ENCODE results near the gene AGAP3. TPM values are rescaled to one million over a fixed set of nuclear protein-coding genes. Genes with fewer than 3 reads are reported as not detected.

The AGAP3 gene
- total and polyA plus RNA-seq, 4 donors = 45.7 to 247 (median 134) TPM

- peaks cover 64% of the 10 kb centered on the region for H3K4me1 ChIP-seq (ENCODE audit: control insufficient read depth, insufficient read depth, low read length)
- peak within 1 kb of the TSS; percentile 99 for H3K27ac ChIP-seq (ENCODE audit: low read depth, low read length)
- H3K9me3 ChIP-seq (ENCODE audit: control insufficient read depth, insufficient read depth, low read length) = no peaks in the 10 kb centered on the region
- WGBS (ENCODE audit: insufficient coverage) = under 1% methylated on average over 30 of the region's 30 CpGs
- no peak for DNase-seq (ENCODE audit: low read depth in 4 of 6, low spot score in 6 of 6)
- peak within 1 kb of the TSS; percentile 82 for H3K4me3 ChIP-seq (ENCODE audit: low read depth, low read length)
- peaks cover 2% of the 10 kb centered on the region for H3K27me3 ChIP-seq (ENCODE audit: control insufficient read depth, insufficient read depth, low read length)
- H3K36me3 ChIP-seq (ENCODE audit: control insufficient read depth, insufficient read depth, low read length) = peaks cover 37% of the 10 kb centered on the region
Observed at GRCh38 chr7:151057506-151057988, 28.7 kb upstream of the AGAP3 start, which contains the start of gene CDK5. TSS of gene CDK5 (minus strand) at chr7:151057897. CDS start at chr7:151057848, 49 bp downstream.

GRCh38 chr7:151057989-151058780, 28.1 kb upstream of the AGAP3 start:
- no peaks in the 10 kb centered on the region for H3K9me3 ChIP-seq (ENCODE audit: control insufficient read depth, insufficient read depth, low read length)
- peaks cover 2% of the 10 kb centered on the region for H3K27me3 ChIP-seq (ENCODE audit: control insufficient read depth, insufficient read depth, low read length)
- H3K36me3 ChIP-seq (ENCODE audit: control insufficient read depth, insufficient read depth, low read length) = peaks cover 38% of the 10 kb centered on the region
- DNase-seq (ENCODE audit: low read depth in 4 of 6, low spot score in 6 of 6) = peak; percentile 96 to 100 (median 98)
- H3K27ac ChIP-seq (ENCODE audit: low read depth, low read length) = peak overlapping the region; percentile 99
- peak overlapping the region; percentile 82 for H3K4me3 ChIP-seq (ENCODE audit: low read depth, low read length)
- H3K4me1 ChIP-seq (ENCODE audit: control insufficient read depth, insufficient read depth, low read length) = peaks cover 68% of the 10 kb centered on the region
- under 1% methylated on average over 39 of the region's 46 CpGs for WGBS (ENCODE audit: insufficient coverage)

DNA sequence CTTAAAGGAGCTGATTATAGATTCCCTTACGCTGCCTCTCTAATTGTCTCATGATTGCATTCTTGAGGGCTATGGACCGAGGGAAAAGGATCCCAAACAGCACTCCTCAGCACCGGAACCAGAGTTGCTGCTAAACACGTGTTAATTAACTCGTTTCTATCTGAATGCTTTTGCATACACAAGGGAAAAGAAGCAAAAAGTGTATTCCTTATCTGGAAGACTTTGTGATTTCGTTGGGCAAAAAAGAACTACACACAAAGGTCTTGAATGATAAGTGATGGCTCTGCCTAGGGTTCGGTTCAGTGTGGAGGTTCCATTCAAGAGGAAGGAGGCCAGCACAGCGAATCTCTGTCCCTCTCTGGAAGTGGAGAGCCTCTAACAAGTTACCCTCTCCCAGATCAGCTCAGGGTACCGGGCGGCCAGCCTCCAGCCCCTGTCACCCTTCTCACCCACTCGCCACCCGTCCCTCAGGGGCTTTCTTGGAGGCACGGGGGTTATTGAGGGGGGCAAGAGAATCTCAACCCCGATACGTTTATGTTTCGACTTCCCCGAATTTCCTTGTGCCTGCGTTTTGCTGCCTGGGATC, 27.4 kb upstream of the AGAP3 start:
- DNase-seq (ENCODE audit: low read depth in 4 of 6, low spot score in 6 of 6) = peak in 3 of 6 donors; percentile 29 to 79 (median 60)
- Histone ChIP-seq H3K36me3 (ENCODE audit: control insufficient read depth, insufficient read depth, low read length) (peaks cover 31% of the 10 kb centered on the region), H3K4me1 (ENCODE audit: control insufficient read depth, insufficient read depth, low read length) (peaks cover 71% of the 10 kb centered on the region), H3K27ac (ENCODE audit: low read depth, low read length) (peak overlapping the region; percentile 99), H3K27me3 (ENCODE audit: control insufficient read depth, insufficient read depth, low read length) (peaks cover 2% of the 10 kb centered on the region), H3K9me3 (ENCODE audit: control insufficient read depth, insufficient read depth, low read length) (no peaks in the 10 kb centered on the region), H3K4me3 (ENCODE audit: low read depth, low read length) (peak overlapping the region; percentile 82)
- 2% methylated on average over 12 of the region's 18 CpGs for WGBS (ENCODE audit: insufficient coverage)

- Histone ChIP-seq H3K4me3 (ENCODE audit: low read depth, low read length) (peak within 1 kb of the TSS; percentile 82), H3K36me3 (ENCODE audit: control insufficient read depth, insufficient read depth, low read length) (peaks cover 31% of the 10 kb centered on the region), H3K4me1 (ENCODE audit: control insufficient read depth, insufficient read depth, low read length) (peaks cover 71% of the 10 kb centered on the region), H3K9me3 (ENCODE audit: control insufficient read depth, insufficient read depth, low read length) (no peaks in the 10 kb centered on the region), H3K27me3 (ENCODE audit: control insufficient read depth, insufficient read depth, low read length) (peaks cover 2% of the 10 kb centered on the region), H3K27ac (ENCODE audit: low read depth, low read length) (peak within 1 kb of the TSS; percentile 99)
- peak in 3 of 6 donors; percentile 69 to 94 (median 84) for DNase-seq (ENCODE audit: low read depth in 4 of 6, low spot score in 6 of 6)
- 0% methylated on average over 71 of the region's 75 CpGs for WGBS (ENCODE audit: insufficient coverage)
Observed at GRCh38 chr7:151059367-151060112, 26.7 kb upstream of the AGAP3 start, which contains the start of gene SLC4A2. TSS of gene SLC4A2 (plus strand) at chr7:151059589. CDS start at chr7:151061988, 2,399 bp downstream.

DNA sequence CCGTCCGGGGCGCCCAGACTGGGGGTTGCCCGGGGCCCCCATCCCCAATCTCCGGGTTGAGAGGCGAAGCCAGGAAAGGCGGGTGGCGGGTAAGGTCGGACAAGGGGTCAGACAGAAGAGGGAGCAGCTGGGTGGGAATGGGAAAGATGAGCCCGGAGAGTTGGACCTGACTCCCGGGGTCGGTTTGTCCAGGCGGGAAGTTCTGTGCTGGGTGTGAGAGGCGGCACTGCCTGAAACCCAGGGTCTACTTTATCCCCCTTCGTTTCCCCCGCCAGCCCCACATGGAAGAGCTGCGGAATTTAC, 26.2 kb upstream of the AGAP3 start:
- DNase-seq (ENCODE audit: low read depth in 4 of 6, low spot score in 6 of 6) = no peak
- 0% methylated on average over 17 of the region's 17 CpGs for WGBS (ENCODE audit: insufficient coverage)
- Histone ChIP-seq H3K36me3 (ENCODE audit: control insufficient read depth, insufficient read depth, low read length) (peaks cover 31% of the 10 kb centered on the region), H3K4me1 (ENCODE audit: control insufficient read depth, insufficient read depth, low read length) (peaks cover 71% of the 10 kb centered on the region), H3K4me3 (ENCODE audit: low read depth, low read length) (peak overlapping the region; percentile 78), H3K9me3 (ENCODE audit: control insufficient read depth, insufficient read depth, low read length) (no peaks in the 10 kb centered on the region), H3K27me3 (ENCODE audit: control insufficient read depth, insufficient read depth, low read length) (peaks cover 2% of the 10 kb centered on the region), H3K27ac (ENCODE audit: low read depth, low read length) (peak overlapping the region; percentile 85)

DNA sequence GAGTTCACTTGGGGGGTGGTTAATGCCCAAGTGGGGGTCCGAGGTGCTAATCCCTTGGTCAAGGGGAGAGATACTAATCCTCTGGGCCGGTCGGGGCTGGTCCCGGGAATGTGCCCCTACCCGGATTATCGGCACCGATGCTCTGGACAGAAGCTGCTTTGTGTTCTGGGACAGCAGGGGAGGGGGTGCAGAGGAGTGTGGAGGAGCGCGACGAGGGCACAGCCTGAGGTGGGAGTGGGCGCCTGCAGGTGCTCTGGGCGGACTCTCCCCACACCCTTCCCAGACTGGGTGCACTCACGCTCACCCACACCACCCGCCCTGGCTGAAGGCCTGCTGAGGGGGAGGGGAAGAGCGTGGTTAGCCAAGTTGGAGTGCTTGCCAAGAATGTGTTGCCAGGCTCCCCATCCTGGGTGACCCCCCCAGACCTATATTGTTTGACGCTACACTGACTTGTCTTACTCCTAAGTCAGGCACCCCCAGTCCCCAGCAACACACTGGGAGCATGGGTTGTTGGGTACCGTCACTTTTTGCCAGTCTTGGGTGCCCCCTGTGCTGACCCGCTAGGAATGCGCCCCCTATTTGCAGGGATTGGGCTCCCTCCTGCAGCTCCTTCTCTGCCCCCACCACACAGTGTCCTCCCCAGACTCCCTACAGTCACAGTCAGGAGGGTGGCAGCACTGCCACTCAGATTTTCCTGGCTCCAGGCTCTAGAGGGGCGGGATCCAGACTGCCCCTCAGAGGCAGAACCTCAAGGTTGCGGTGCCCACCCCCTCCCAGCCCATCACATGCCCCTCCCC, 25.7 kb upstream of the AGAP3 start:
- Histone ChIP-seq H3K27me3 (ENCODE audit: control insufficient read depth, insufficient read depth, low read length) (peaks cover 2% of the 10 kb centered on the region), H3K4me3 (ENCODE audit: low read depth, low read length) (peak overlapping the region; percentile 78), H3K9me3 (ENCODE audit: control insufficient read depth, insufficient read depth, low read length) (no peaks in the 10 kb centered on the region), H3K4me1 (ENCODE audit: control insufficient read depth, insufficient read depth, low read length) (peaks cover 69% of the 10 kb centered on the region), H3K36me3 (ENCODE audit: control insufficient read depth, insufficient read depth, low read length) (peaks cover 31% of the 10 kb centered on the region), H3K27ac (ENCODE audit: low read depth, low read length) (peak overlapping the region; percentile 85)
- WGBS (ENCODE audit: insufficient coverage) = 24% methylated on average over 5 of the region's 21 CpGs
- DNase-seq (ENCODE audit: low read depth in 4 of 6, low spot score in 6 of 6) = peak in 2 of 6 donors; percentile 51 to 59

- H3K4me3 ChIP-seq (ENCODE audit: low read depth, low read length) = peak overlapping the region; percentile 78
- peaks cover 62% of the 10 kb centered on the region for H3K4me1 ChIP-seq (ENCODE audit: control insufficient read depth, insufficient read depth, low read length)
- 35% methylated on average over 32 of the region's 33 CpGs for WGBS (ENCODE audit: insufficient coverage)
- no peak for DNase-seq (ENCODE audit: low read depth in 4 of 6, low spot score in 6 of 6)
- H3K27ac ChIP-seq (ENCODE audit: low read depth, low read length) = peak overlapping the region; percentile 61
- no peaks in the 10 kb centered on the region for H3K9me3 ChIP-seq (ENCODE audit: control insufficient read depth, insufficient read depth, low read length)
- peaks cover 2% of the 10 kb centered on the region for H3K27me3 ChIP-seq (ENCODE audit: control insufficient read depth, insufficient read depth, low read length)
- H3K36me3 ChIP-seq (ENCODE audit: control insufficient read depth, insufficient read depth, low read length) = peaks cover 39% of the 10 kb centered on the region
Observed at GRCh38 chr7:151061213-151062110, 24.8 kb upstream of the AGAP3 start.

- Histone ChIP-seq H3K4me3 (ENCODE audit: low read depth, low read length) (no peak overlapping the region), H3K27me3 (ENCODE audit: control insufficient read depth, insufficient read depth, low read length) (peaks cover 2% of the 10 kb centered on the region), H3K4me1 (ENCODE audit: control insufficient read depth, insufficient read depth, low read length) (peaks cover 56% of the 10 kb centered on the region), H3K9me3 (ENCODE audit: control insufficient read depth, insufficient read depth, low read length) (no peaks in the 10 kb centered on the region), H3K36me3 (ENCODE audit: control insufficient read depth, insufficient read depth, low read length) (peaks cover 45% of the 10 kb centered on the region), H3K27ac (ENCODE audit: low read depth, low read length) (no peak overlapping the region)
- DNase-seq (ENCODE audit: low read depth in 4 of 6, low spot score in 6 of 6) = no peak
- 52% methylated on average over 10 of the region's 11 CpGs for WGBS (ENCODE audit: insufficient coverage)
Observed at GRCh38 chr7:151062111-151062398, 24.2 kb upstream of the AGAP3 start.

Measured in spinal cord (tissue), 10 donors.